HepG2 (cell line): ENCODE measurements around the gene CNTRL. TPM values are rescaled to one million over a fixed set of nuclear protein-coding genes. Genes with fewer than 3 reads are reported as not detected.

Source experiments
- ATAC-seq: fragments of 200-7000 bp; cut with Tn5 transposase; 3 replicates; pipeline ENCODE4 v1.9.1; 2020; ENCODE audit warnings: mild to moderate bottlenecking, moderate library complexity
- BruUV-seq: library from RNA; stranded (reverse); fragments of 400-500 nt; replicated peaks from 2 replicates; lab custom pipeline; 2021; lab: Mats Ljungman, UMichigan
- CTCF ChIA-PET: fragments of 300-600 bp; formaldehyde crosslinking; extraction: SDS; loops from one replicate; lab custom pipeline; 2021; ENCODE audit warnings: low total read pairs, inconsistent platforms, low intra/inter-chr PET ratio; lab: Yijun Ruan, JAX
- POLR2A ChIA-PET: fragments of 350-600 bp; sonication (Branson Sonifier 250); formaldehyde crosslinking; loops from one replicate; lab custom pipeline; 2020; ENCODE audit warnings: antibody characterized with exemption, inconsistent platforms; lab: Yijun Ruan, JAX
- DNase-seq: peaks from one replicate; pipeline ENCODE4 v3.0.0-alpha.2; 2015; ENCODE audit warnings: low spot score
- FAIRE-seq: peaks from 3 replicates; lab custom pipeline; 2011; peaks lifted over from hg19 to GRCh38; lab: Jason Lieb, UNC
- H2AFZ ChIP-seq: one replicate; pipeline ENCODE4 v1.6.1; 2011; ENCODE audit warnings: low read length, inconsistent platforms
- H3K27ac ChIP-seq: fragments of 300-600 bp; 3 replicates; pipeline ENCODE4 v1.8.0; 2011; ENCODE audit warnings: mixed run types, mild to moderate bottlenecking, mixed read lengths, low read length, inconsistent platforms; ENCODE audit not compliant: insufficient read depth; ENCODE audit errors: extremely low read length
- H3K27me3 ChIP-seq, 2 experiments: fragments of 200-600 bp in 1 of 2; 2 replicates in 1 of 2; 3 replicates in 1 of 2; pipeline versions ENCODE4 v1.6.0 to v1.8.0; 2011; ENCODE audit warnings: low read length in 2 of 2, mild to moderate bottlenecking in 2 of 2, moderate library complexity in 2 of 2, inconsistent platforms in 1 of 2; ENCODE audit not compliant: insufficient read depth in 2 of 2, control insufficient read depth in 1 of 2
- H3K36me3 ChIP-seq, 2 experiments: fragments of 200-600 bp in 1 of 2; replicated peaks in 1 of 2; 2 replicates in 1 of 2; 3 replicates in 1 of 2; pipeline versions ENCODE4 v1.5.1 to v1.8.0; 2011; ENCODE audit warnings: low read length in 2 of 2, inconsistent platforms in 1 of 2; ENCODE audit not compliant: insufficient read depth in 2 of 2, control insufficient read depth in 1 of 2
- H3K4me1 ChIP-seq: 2 replicates; pipeline ENCODE4 v1.5.1; 2012; ENCODE audit warnings: low read length, inconsistent platforms; ENCODE audit not compliant: insufficient read depth
- H3K4me2 ChIP-seq: 2 replicates; pipeline ENCODE4 v1.6.0; 2011; ENCODE audit warnings: low read depth, low read length, inconsistent platforms
- H3K4me3 ChIP-seq, 3 experiments: fragments of 200-600 bp in 1 of 3; sonication (generic), shearing (Covaris generic) in 1 of 3; replicated peaks in 1 of 3; 2 replicates each; pipeline ENCODE4 v1.5.1; 2011 to 2016; ENCODE audit warnings: low read length in 3 of 3, inconsistent platforms in 2 of 3, low read depth in 2 of 3, mild to moderate bottlenecking in 2 of 3, control low read depth in 1 of 3, mixed read lengths in 1 of 3; ENCODE audit not compliant: insufficient read depth in 1 of 3
- H3K79me2 ChIP-seq: one replicate; pipeline ENCODE4 v1.6.1; 2011; ENCODE audit warnings: low read length, inconsistent platforms; ENCODE audit not compliant: insufficient read depth
- H3K9ac ChIP-seq: 2 replicates; pipeline ENCODE4 v1.6.0; 2011; ENCODE audit warnings: mild to moderate bottlenecking, low read depth, low read length, inconsistent platforms; ENCODE audit not compliant: insufficient read depth
- H3K9me3 ChIP-seq: 2 replicates; pipeline ENCODE4 v1.5.1; 2012; ENCODE audit warnings: mild to moderate bottlenecking, low read length
- H4K20me1 ChIP-seq: 2 replicates; pipeline ENCODE4 v1.6.0; 2011; ENCODE audit warnings: inconsistent platforms, mild to moderate bottlenecking, low read length, moderate library complexity; ENCODE audit not compliant: insufficient read depth
- ASH2L ChIP-seq: fragments of 300-600, 200-600 bp; sonication (generic); IDR thresholded peaks from 2 replicates; pipeline ENCODE4 v1.7.0; 2017; ENCODE audit warnings: low read depth, mild to moderate bottlenecking, moderate library complexity, mixed read lengths, low read length; ENCODE audit not compliant: insufficient read length
- DR1 ChIP-seq: sonication (generic); formaldehyde crosslinking; IDR thresholded peaks from 2 replicates; pipeline ENCODE4 v1.8.0; 2021; ENCODE audit warnings: mild to moderate bottlenecking, missing genetic modification reagents, inconsistent platforms
- MIER3 ChIP-seq: IDR thresholded peaks from 2 replicates; pipeline ENCODE4 v1.6.1; 2016; ENCODE audit warnings: missing compliant biosample characterization, borderline replicate concordance
- NCOA5 ChIP-seq: sonication (generic); formaldehyde crosslinking; IDR thresholded peaks from 2 replicates; pipeline ENCODE4 v1.4.0; 2020; ENCODE audit warnings: missing genetic modification reagents
- RBM39 ChIP-seq: fragments of 200-400 bp; formaldehyde crosslinking; IDR thresholded peaks from one replicate; pipeline ENCODE4 v1.6.1; 2018; ENCODE audit warnings: antibody characterized with exemption, mild to moderate bottlenecking, low read depth, low read length; ENCODE audit not compliant: poor library complexity, severe bottlenecking
- SALL2 ChIP-seq: sonication (generic); formaldehyde crosslinking; IDR thresholded peaks from 2 replicates; pipeline ENCODE4 v1.8.1; 2023; ENCODE audit warnings: mild to moderate bottlenecking, missing genetic modification reagents, inconsistent platforms
- SIN3B ChIP-seq: fragments of 150-350 bp; IDR thresholded peaks from 2 replicates; pipeline ENCODE4 v1.6.1; 2014; ENCODE audit warnings: low read length
- SSRP1 ChIP-seq: IDR thresholded peaks from 2 replicates; pipeline ENCODE4 v1.6.1; 2016; ENCODE audit warnings: control low read depth
- ZBTB14 ChIP-seq: sonication (generic); formaldehyde crosslinking; IDR thresholded peaks from 2 replicates; pipeline ENCODE4 v1.4.0; 2020; ENCODE audit warnings: missing genetic modification reagents
- ZBTB2 ChIP-seq: sonication (generic); formaldehyde crosslinking; IDR thresholded peaks from 2 replicates; pipeline ENCODE4 v1.8.0; 2022; ENCODE audit warnings: low read depth, missing genetic modification reagents
- ZBTB38 ChIP-seq: sonication (generic); formaldehyde crosslinking; IDR thresholded peaks from 2 replicates; pipeline ENCODE4 v1.5.1; 2020; ENCODE audit warnings: mild to moderate bottlenecking, missing genetic modification reagents
- ZFP90 ChIP-seq: sonication (generic); formaldehyde crosslinking; IDR thresholded peaks from 2 replicates; pipeline ENCODE4 v1.8.0; 2022; ENCODE audit warnings: missing genetic modification reagents, mild to moderate bottlenecking, inconsistent platforms, borderline replicate concordance
- ZIK1 ChIP-seq: sonication (generic); formaldehyde crosslinking; IDR thresholded peaks from 2 replicates; pipeline ENCODE4 v1.5.0; 2020; ENCODE audit warnings: mild to moderate bottlenecking, low read depth, missing genetic modification reagents, borderline replicate concordance
- ZNF160 ChIP-seq: sonication (generic); formaldehyde crosslinking; IDR thresholded peaks from 2 replicates; pipeline ENCODE4 v1.8.0; 2022; ENCODE audit warnings: mild to moderate bottlenecking, inconsistent platforms, missing genetic modification reagents
- ZNF205 ChIP-seq: IDR thresholded peaks from 2 replicates; pipeline ENCODE4 v1.6.1; 2018; ENCODE audit warnings: missing biosample characterization, missing genetic modification reagents
- ZNF282 ChIP-seq: fragments of 450-650 bp; IDR thresholded peaks from 2 replicates; pipeline ENCODE4 v1.6.1; 2018; ENCODE audit not compliant: partially characterized antibody
- ZNF563 ChIP-seq: sonication (generic); formaldehyde crosslinking; IDR thresholded peaks from 2 replicates; pipeline ENCODE4 v1.8.0; 2022; ENCODE audit warnings: mild to moderate bottlenecking, moderate library complexity, missing genetic modification reagents
- ZNF687 ChIP-seq: sonication (generic); formaldehyde crosslinking; IDR thresholded peaks from 2 replicates; pipeline ENCODE4 v1.5.1; 2020; ENCODE audit warnings: mild to moderate bottlenecking, missing genetic modification reagents, moderate library complexity
- WGBS: methylation state at CpG from one replicate; pipeline ENCODE4 v1.1.6; 2017; ENCODE audit warnings: low lambda C conversion rate; 5-methylcytosine and 5-hydroxymethylcytosine counted together
- in situ Hi-C: cut with HindIII; loops from 2 replicates; pipeline ENCODE4 v1.10.0; 2017; ENCODE audit warnings: low pct_unique_long_range_greater_than_20kb; ENCODE audit not compliant: extremely low pct_ligation_motif_present
- intact Hi-C: fragments of 100-400 bp; cut with micrococcal nuclease; formaldehyde crosslinking; loops from one replicate; pipeline ENCODE4 v1.10.0; 2022; ENCODE audit not compliant: unreplicated experiment
- polyA plus RNA-seq, 8 experiments: library from polyadenylated mRNA; depleted of rRNA in 3 of 8; stranded (reverse) in 7 of 8; unstranded in 1 of 8; fragments of >200 nt; fragmentation: Illumina TruSeq in 4 of 8; extraction: Trizol in 4 of 8; gene quantifications; 2 replicates each; pipeline versions ENCODE4 v1.2.1 to v1.2.3, GENCODE V29; 2011 to 2016; ENCODE audit warnings: low read depth in 4 of 8, missing spikeins in 1 of 8, mixed read lengths in 1 of 8; ENCODE audit not compliant: insufficient read depth in 1 of 8
- total RNA-seq, 5 experiments: library from RNA; depleted of rRNA; stranded (reverse); fragments of >200 nt; fragmentation: Illumina TruSeq; extraction: Trizol; gene quantifications; 2 replicates each; pipeline ENCODE4 v1.2.3, GENCODE V29; 2016; ENCODE audit warnings: low read depth in 1 of 5

CNTRL gene
- total and polyA plus RNA-seq, 2 of the 13 experiments (the other 11 are each of a cell fraction or from before 2014, with no cell fraction given) = 7.5 to 11.8 TPM

GRCh38 chr9:121201045-121201737 lies 126.4 kb downstream of the CNTRL start:
- Histone ChIP-seq H3K4me3 (peak overlapping the region; percentile 88 to 93 (median 91)), H2AFZ (no peak overlapping the region), H4K20me1 (peaks cover 46% of the 10 kb centered on the region), H3K4me1 (peaks cover 64% of the 10 kb centered on the region), H3K27me3 (no peaks in the 10 kb centered on the region; a peak in 1 of 5 replicates), H3K9ac (peak overlapping the region; percentile 91), H3K27ac (peak overlapping the region; percentile 81), H3K36me3 (no peaks in the 10 kb centered on the region), H3K4me2 (peak overlapping the region; percentile 89), H3K9me3 (no peaks in the 10 kb centered on the region), H3K79me2 (peaks cover 58% of the 10 kb centered on the region)
- POLR2A ChIA-PET = interaction anchor here (1.0 to 2.4 kb wide), 8 partner anchors 12 to 88 kb away, joined by 3 to 18 read pairs (median 5); partner anchors contain the start of gene GSN
- BruUV-seq = no TSS peak
- in situ Hi-C loops = no loop called here
- ATAC-seq (peak; percentile 70), FAIRE-seq (no peak), DNase-seq (no peak)
- 0% methylated on average over 20 of the region's 81 CpGs for WGBS
- CTCF ChIA-PET = no interaction called here
- intact Hi-C loops = no loop called here
- TF ChIP-seq ZBTB38 (CRISPR knock-in tag) (peak; percentile 56; the same call in 1 of the 2 replicates), SSRP1 (CRISPR knock-in tag) (no peak), NCOA5 (CRISPR knock-in tag) (no peak), ZIK1 (CRISPR knock-in tag) (0 out of 2 replicates have a peak, but pooled peaks have one; percentile 24), RBM39 (peak; percentile 15), SIN3B (no peak), ZBTB2 (CRISPR knock-in tag) (no peak; the same call in 1 of the 2 replicates), ZNF160 (no peak), ZBTB14 (CRISPR knock-in tag) (no peak), ZNF563 (CRISPR knock-in tag) (0 out of 2 replicates have a peak, but pooled peaks have one; percentile 24), ZFP90 (no peak; the same call in 1 of the 2 replicates), DR1 (CRISPR knock-in tag) (no peak), ZNF687 (CRISPR knock-in tag) (no peak), ZNF282 (no peak), ASH2L (peak; percentile 75), ZNF205 (CRISPR knock-in tag) (no peak), SALL2 (CRISPR knock-in tag) (no peak; the same call in 1 of the 2 replicates), MIER3 (CRISPR knock-in tag) (no peak)
